ENCODE results near the gene DIPK1C. TPM values are rescaled to one million over a fixed set of nuclear protein-coding genes. Genes with fewer than 3 reads are reported as not detected.
A peak's percentile ranks its signal among the peaks of the same experiment; 100 is the strongest.

The DIPK1C gene
- total and polyA plus RNA-seq, 2 of the 4 experiments (the other 2 are of a cell fraction) = not detected

GRCh38 chr18:74395006-74395405, 62.1 kb downstream of the DIPK1C start:
- Histone ChIP-seq H3K27me3 (ENCODE audit: control insufficient read depth, insufficient read depth, low read length) (peaks cover 27% of the 10 kb centered on the region), H3K79me1 (ENCODE audit: low read depth in 1 of 2, low read length in 2 of 2) (no peaks in the 10 kb centered on the region), H2BK5ac (ENCODE audit: low read depth, low read length, poor library complexity, severe bottlenecking) (no peak overlapping the region), H4K8ac (ENCODE audit: low read depth in 2 of 2, low read length in 2 of 2) (no peak overlapping the region), H3K4ac (ENCODE audit: low read depth, low read length) (no peak overlapping the region), H3K56ac (ENCODE audit: extremely low read depth, insufficient read depth, low read length) (no peak overlapping the region), H3K36me3 (ENCODE audit: control insufficient read depth, insufficient read depth, low read length) (no peaks in the 10 kb centered on the region), H2BK20ac (ENCODE audit: low read depth, low read length) (no peak overlapping the region), H3K4me2 (ENCODE audit: low read depth, low read length) (no peak overlapping the region), H3K14ac (replicated peaks; ENCODE audit: low read depth, low read length) (no peak overlapping the region), H4K5ac (ENCODE audit: low read depth, low read length) (no peak overlapping the region), H3K4me1 (ENCODE audit: control insufficient read depth, insufficient read depth, low read length) (no peaks in the 10 kb centered on the region), H2AK5ac (ENCODE audit: low read depth, low read length) (no peak overlapping the region), H2BK15ac (ENCODE audit: low read depth, low read length) (no peak overlapping the region), H3K18ac (ENCODE audit: low read depth, low read length) (no peak overlapping the region), H3K9me3 (ENCODE audit: control insufficient read depth, insufficient read depth, low read length) (no peaks in the 10 kb centered on the region), H2AFZ (replicated peaks; ENCODE audit: low read length, poor library complexity) (no peak overlapping the region), H3K4me3 (ENCODE audit: insufficient read depth, low read depth, low read length) (no peak overlapping the region), H4K20me1 (ENCODE audit: insufficient read depth, low read length) (no peaks in the 10 kb centered on the region), H4K91ac (ENCODE audit: insufficient read depth, low read depth, low read length) (no peak overlapping the region), H3K27ac (ENCODE audit: insufficient read depth, low read length) (no peak overlapping the region), H3K23ac (ENCODE audit: low read depth, low read length) (no peak overlapping the region), H3K9me1 (ENCODE audit: insufficient read depth, low read length) (no peaks in the 10 kb centered on the region), H3K9ac (ENCODE audit: low read depth, low read length) (no peak overlapping the region), H2AK9ac (replicated peaks; ENCODE audit: low read depth, low read length, poor library complexity) (peak overlapping the region; percentile 63), H2BK120ac (ENCODE audit: low read depth, low read length) (no peak overlapping the region)
- DNase-seq (no peak), ATAC-seq (ENCODE audit: low read depth) (no peak)
- intact Hi-C loops (cut with micrococcal nuclease) (no loop called here), in situ Hi-C loops (cut with MboI; ENCODE audit: low sequenced_read_pairs) (no loop called here), dilution Hi-C loops (cut with HindIII; ENCODE audit: low sequenced_read_pairs, unreplicated experiment) (no loop called here)
- WGBS, 2 experiments (ENCODE audit: extremely low coverage in 2 of 2, insufficient read length in 1 of 2) = no CpG with 5 or more reads among the region's 7 CpGs
- BruUV-seq (replicated peaks) = no TSS peak
- POLR2A ChIA-PET (ENCODE audit: unreplicated experiment) = no interaction called here
- TF ChIP-seq FOS (IDR thresholded peaks at IDR 0.05; ENCODE audit: low read depth, low read length) (no peak), MXI1 (IDR thresholded peaks at IDR 0.05; ENCODE audit: borderline replicate concordance, low read depth, low read length) (no peak), NFE2L2 (IDR thresholded peaks at IDR 0.05; ENCODE audit: low read depth, low read length) (no peak), MAFK (IDR thresholded peaks at IDR 0.05; ENCODE audit: low read depth, low read length) (no peak), MAZ (IDR thresholded peaks at IDR 0.05; ENCODE audit: borderline replicate concordance, low read depth, low read length) (no peak)
- CTCF ChIA-PET = no interaction called here

Measured in IMR-90 (cell line).